ENCODE measurements around the gene TK2. TPM values are rescaled to one million over a fixed set of nuclear protein-coding genes. Genes with fewer than 3 reads are reported as not detected.

The TK2 gene
- total and polyA plus RNA-seq, 9 of the 15 experiments (the other 6 are each of a cell fraction or from before 2014, with no cell fraction given): 1.1 to 10.2 (median 5.3) TPM

- TF ChIP-seq ZNF518B (CRISPR knock-in tag; IDR thresholded peaks at IDR 0.05) (no peak), SETDB1 (IDR thresholded peaks at IDR 0.05; ENCODE audit: low read length) (no peak), POLR2G (IDR thresholded peaks at IDR 0.05; ENCODE audit: low read depth, low read length) (no peak), ZFP36 (IDR thresholded peaks at IDR 0.05; ENCODE audit: low read depth, low read length, partially characterized antibody) (no peak), ZNF239 (CRISPR knock-in tag; IDR thresholded peaks at IDR 0.05) (no peak), ERF (CRISPR knock-in tag; IDR thresholded peaks at IDR 0.05) (no peak), MITF (IDR thresholded peaks at IDR 0.05) (no peak), MEF2A (IDR thresholded peaks at IDR 0.05; ENCODE audit: control insufficient read depth, low read depth, low read length) (no peak), ARID3B (CRISPR knock-in tag; IDR thresholded peaks at IDR 0.05; ENCODE audit: borderline replicate concordance) (no peak), MAFK (IDR thresholded peaks at IDR 0.05; ENCODE audit: low read length) (no peak), TOE1 (IDR thresholded peaks at IDR 0.05; ENCODE audit: borderline replicate concordance) (no peak), TOE1 (CRISPR knock-in tag; IDR thresholded peaks at IDR 0.05; ENCODE audit: borderline replicate concordance, low read depth) (no peak), MTA3 (IDR thresholded peaks at IDR 0.05; ENCODE audit: borderline replicate concordance) (peak; percentile 60; the same call in 1 of the 2 replicates), ELF1 (tag; IDR thresholded peaks at IDR 0.05) (peak; percentile 67; the same call in 1 of the 2 replicates), ZEB2 (IDR thresholded peaks at IDR 0.05) (peak; percentile 85), ARID4B (CRISPR knock-in tag; IDR thresholded peaks at IDR 0.05) (no peak), MTA1 (IDR thresholded peaks at IDR 0.05; ENCODE audit: borderline replicate concordance) (peak; percentile 68; the same call in 1 of the 2 replicates), ZNF212 (CRISPR knock-in tag; IDR thresholded peaks at IDR 0.05) (no peak), ZNF253 (CRISPR knock-in tag; conservative IDR thresholded peaks at IDR 0.05) (no peak)
Measured at GRCh38 chr16:66524601-66525164, 25.2 kb downstream of the TK2 start (continued).
